ENCODE measurements around the gene ACR. TPM values are rescaled to one million over a fixed set of nuclear protein-coding genes. Genes with fewer than 3 reads are reported as not detected.

Gene ACR
- total RNA-seq, 1 donor from 2014 or later = 4.5 TPM

DNA sequence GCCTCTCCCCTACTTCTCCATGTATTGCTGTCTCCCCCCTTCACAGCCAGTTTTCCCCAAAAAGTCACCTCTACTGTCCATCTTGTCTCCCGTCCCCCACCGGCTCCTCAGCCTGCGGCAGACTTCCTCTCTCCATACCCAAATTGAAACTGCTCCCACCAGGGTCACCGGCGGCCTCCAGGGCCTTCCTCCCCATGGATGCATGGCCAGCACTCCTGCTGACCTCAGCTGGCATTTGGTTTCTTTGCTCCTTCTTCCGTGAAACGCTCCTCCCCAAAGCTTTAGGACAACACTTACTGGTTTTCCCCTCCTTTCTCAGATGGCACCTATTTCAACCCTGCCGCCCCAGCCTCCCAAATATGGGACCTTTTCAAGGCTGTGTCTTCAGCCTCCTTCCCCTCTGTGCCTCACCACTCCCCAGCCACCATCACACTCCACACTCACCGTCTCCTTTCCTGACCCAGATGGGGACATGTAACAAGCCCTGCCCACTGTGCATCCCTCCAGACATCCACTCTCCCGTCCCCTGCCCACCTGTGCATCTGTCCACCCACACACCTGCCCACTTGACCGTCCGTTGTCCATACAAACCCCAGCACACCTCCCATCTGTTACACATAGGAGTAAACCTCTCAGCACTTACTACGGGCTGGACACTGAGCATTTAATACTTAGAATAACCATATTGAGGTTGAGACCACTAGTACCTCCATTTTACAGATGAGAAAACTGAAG, 21.5 kb upstream of the ACR start:
- DNase-seq (ENCODE audit: low spot score) = no peak

DNA sequence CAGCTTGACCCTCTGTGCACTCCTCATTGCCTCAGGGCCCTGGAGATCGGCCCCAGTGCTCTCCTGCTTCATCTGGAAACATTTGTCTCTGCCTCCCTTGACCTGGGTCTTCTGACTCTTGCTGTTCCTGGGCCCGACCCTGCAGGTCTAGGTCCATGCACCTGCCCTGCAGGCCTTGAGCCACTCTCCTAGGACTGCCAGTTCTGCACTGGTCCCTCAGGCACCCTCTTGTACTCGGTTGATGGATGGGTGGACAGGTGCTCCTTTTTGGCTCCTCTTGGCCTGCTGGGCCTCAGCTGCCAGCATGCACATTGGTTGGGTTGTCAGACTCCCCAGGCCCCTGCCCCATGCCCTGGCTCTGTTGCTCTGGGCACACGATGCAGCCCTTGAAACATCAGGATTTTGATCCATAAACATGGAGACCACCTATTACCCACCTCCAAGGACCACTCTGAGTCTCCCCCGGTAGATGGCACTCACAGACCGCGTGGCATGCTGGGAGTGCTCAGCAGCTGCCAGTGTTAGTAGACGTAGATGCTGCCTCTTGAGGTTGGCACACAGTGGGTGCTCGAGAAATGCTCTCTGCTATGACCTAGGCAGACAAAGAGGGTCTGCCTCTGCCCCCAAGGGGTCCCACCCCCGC, 20.2 kb upstream of the ACR start:
- DNase-seq (ENCODE audit: low spot score) = no peak

- no peak for DNase-seq (ENCODE audit: low spot score)
Observed at GRCh38 chr22:50718352-50718709, 19.7 kb upstream of the ACR start.

DNA sequence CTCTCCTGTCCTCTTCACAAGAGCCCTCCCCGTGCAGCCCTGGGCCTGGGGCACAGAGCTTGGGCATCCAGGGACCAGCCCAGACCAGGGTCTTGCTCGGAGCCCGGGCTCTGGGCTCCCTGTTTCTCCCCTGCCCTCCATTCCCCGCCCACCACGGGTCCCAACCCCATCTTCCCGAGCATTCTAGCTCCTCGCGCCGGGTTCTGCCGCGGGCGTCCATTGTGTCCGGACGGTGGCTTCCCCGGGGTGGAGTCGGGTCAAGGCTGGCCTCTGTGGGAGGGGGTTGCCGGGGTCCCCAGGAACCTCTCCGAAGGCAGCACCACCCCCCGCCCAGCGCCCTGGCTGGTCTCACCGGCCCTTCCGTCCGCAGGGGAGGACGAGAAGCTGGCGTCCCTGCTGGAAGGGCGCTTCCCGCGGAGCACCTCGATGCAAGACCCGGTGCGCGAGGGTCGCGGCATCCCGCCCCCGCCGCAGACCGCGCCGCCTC, 18.1 kb upstream of the ACR start:
- DNase-seq (ENCODE audit: low spot score) = no peak

- no peak for DNase-seq (ENCODE audit: low spot score)
Observed at GRCh38 chr22:50720301-50721256, 17.4 kb upstream of the ACR start.

- DNase-seq (ENCODE audit: low spot score) = no peak
Observed at GRCh38 chr22:50721257-50721844, 16.7 kb upstream of the ACR start.

DNA sequence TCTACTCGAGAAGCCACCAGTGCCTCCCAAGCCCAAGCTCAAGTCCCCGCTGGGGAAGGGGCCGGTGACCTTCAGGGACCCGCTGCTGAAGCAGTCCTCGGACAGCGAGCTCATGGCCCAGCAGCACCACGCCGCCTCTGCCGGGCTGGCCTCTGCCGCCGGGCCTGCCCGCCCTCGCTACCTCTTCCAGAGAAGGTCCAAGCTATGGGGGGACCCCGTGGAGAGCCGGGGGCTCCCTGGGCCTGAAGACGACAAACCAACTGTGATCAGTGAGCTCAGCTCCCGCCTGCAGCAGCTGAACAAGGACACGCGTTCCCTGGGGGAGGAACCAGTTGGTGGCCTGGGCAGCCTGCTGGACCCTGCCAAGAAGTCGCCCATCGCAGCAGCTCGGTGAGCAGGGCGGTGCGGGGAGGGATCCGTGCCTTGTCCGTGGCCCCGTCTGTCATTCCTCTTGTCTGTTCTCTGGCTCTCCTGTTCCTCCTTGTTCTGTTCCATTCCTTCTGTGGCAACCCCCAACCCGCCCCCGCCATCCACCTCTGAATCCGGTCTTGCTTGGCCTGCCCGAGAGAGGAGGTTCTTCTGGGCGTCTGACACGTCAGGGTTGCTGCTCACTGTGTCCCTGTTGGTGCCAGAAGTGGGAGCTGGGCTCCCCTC, 15.8 kb upstream of the ACR start:
- no peak for DNase-seq (ENCODE audit: low spot score)

DNA sequence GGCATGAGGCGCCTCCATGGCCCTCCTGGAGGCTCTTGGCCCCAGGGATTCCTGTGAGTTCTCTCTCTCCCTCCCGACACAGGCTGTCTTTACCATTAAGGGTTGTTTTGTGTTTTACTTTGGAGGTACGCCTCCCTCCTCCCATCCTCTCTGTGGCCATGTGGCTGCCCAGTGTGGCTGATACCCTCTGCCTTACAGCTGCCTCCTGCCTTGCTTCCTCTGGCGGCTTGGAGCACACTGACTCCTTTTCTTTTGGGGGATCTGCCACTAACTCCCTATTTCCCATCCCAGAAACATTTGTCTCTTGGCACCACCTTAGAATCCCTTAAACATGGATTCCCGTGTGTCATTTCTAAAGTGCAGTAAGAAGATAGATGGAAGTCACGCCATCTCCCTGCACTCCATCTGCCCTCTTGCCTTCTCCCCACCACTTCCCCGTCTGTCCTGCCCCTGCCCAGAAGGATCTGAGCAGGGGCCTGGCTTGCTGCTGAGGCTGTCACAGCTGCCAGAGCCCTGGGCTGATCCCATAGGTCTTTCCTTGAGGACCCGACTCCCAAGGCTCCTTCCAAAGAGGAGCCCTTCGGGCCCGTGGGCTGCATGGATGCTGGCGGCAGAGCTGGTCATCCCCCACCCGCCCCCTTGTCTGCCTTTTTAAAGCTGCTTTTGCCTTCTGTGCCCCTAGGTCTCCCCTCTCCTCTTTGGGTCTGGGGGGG, 15.1 kb upstream of the ACR start:
- no peak for DNase-seq (ENCODE audit: low spot score)

DNA sequence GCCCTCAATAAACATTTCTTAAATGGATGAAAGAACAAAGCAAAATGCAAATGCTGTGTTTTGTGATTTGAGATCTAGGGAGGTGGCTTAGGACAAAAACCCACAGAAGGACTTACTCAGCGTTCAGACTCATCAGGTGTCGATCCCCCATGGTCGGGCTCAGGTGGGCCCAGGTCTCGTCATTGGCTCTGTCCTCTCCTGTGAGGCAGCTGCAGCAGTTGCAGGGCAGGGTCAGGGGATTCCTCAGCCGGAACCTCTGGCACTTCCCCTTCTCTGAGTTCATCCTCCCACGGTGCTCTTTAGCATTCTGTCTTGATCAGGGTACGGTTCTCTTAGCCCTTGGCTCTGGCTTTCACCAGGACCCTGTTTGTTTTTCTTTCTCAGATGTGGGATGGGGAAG, 14.0 kb upstream of the ACR start:
- no peak for DNase-seq (ENCODE audit: low spot score)

GRCh38 chr22:50724616-50725015, 13.4 kb upstream of the ACR start:
- no peak for DNase-seq (ENCODE audit: low spot score)

- DNase-seq (ENCODE audit: low spot score) = no peak
Observed at GRCh38 chr22:50725597-50725996, 12.4 kb upstream of the ACR start.

DNA sequence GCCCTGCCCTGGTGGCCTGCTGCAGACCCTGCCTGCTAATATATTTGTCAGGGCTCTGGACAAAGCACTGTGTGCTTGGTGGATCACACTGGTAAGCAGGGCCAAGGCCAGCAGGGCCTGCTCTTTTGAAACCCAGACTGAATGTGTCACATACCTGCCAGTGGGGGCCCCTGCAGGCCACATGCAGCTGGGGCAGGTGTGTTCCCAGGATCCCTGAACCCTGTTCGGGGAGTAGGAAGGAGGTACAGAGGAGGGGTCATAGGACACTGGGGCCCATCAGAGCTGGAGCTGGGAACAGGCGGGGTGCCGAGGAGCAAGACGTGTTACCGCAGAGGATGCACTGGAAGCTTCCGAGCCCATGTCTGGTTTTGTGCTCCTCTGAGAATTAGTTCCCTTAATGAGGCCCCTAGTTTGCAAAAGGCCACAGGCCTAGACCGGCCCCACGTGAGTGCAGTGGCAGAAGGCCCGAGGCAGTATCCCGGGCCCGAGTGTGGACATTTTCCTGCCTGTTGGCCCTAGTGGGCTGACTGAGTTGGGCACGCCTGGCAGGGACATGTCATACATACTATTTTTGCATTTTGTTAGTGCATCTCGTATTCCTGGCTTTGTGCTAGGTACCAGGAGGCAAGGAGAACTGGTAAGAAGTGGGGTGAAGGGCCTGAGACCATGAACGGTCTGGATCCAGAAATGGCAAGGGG, 11.2 kb upstream of the ACR start:
- DNase-seq (ENCODE audit: low spot score) = no peak

- DNase-seq (ENCODE audit: low spot score) = no peak
Observed at GRCh38 chr22:50727678-50728522, 10.1 kb upstream of the ACR start.

DNA sequence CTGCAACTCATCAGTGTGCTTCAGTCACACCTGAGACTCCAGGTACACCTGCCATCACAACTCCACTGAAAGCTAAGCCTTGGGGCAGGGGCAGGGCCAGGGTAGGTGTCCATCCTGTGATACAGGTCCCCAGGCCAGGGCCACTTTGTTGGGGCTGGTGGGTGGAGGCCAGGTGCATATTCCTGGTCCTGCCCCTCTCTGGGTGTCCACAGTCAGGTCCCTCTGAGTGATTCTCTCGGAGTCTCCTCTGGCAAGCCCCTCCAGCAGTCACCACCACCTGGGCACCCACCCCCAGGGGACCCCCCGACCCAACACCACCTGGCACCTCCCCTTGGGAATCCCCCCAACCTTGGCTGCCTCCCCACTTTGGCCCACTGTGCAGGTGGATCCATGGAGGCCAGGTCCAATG, 9.5 kb upstream of the ACR start:
- DNase-seq (ENCODE audit: low spot score) = peak; percentile 85

- peak; percentile 85 for DNase-seq (ENCODE audit: low spot score)
Observed at GRCh38 chr22:50729391-50730012, 8.5 kb upstream of the ACR start.

DNA sequence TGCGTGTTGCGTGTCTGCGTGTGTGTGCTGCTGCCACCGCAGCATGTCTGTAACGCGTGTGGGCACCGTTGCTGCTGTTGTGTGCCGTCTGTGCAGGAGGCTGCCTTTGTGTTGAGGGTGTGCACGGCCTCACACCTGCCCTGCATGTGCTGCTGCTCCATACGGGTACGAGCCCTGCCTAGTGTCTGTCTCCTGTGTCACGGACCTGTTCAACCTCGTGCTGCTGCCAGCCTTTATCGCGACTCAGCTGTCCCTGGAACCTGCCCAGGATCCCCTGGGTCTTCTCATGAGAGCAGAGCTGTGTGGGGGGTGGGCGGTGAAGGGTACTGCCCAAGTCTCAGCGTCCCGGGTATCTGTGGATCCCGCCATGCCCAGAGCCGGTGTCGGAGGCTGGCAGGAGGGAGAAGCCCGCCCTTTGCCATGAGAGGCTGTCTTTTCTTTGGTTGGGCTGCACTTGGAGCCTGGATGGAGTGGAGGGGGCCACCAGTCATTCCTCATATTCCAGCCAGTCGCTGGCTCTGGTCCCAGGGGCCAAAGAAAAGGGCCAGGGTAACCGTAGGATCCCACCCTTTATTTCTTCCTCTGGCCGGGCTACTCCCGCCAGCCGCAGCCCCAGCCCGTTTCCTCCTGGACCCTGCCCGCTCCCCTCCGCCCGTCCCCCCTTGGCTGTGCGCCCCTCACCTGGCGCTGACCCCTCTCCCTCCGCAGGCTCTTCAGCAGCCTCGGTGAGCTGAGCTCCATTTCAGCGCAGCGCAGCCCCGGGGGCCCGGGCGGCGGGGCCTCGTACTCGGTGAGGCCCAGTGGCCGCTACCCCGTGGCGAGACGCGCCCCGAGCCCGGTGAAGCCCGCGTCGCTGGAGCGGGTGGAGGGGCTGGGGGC, 7.8 kb upstream of the ACR start:
- peak; percentile 85 for DNase-seq (ENCODE audit: low spot score)
